Adipose tissue (tissue), 3 donors: ENCODE results near the gene TAF6L. TPM values are rescaled to one million over a fixed set of nuclear protein-coding genes. Genes with fewer than 3 reads are reported as not detected.
A peak's percentile ranks its signal among the peaks of the same experiment; 100 is the strongest.
"Not testable (repeated sequence)": the region's sequence is repeated elsewhere in the genome, so short reads cannot be mapped to it uniquely, and the experiment has no call there.

Source experiments
- H3K27ac ChIP-seq: one replicate; pipeline ENCODE4 v1.5.1; 2013; ENCODE audit warnings: low read depth, low read length
- WGBS, 3 donors: extraction: QIAGEN DNeasy Blood & Tissue Kit; methylation state at CpG; one replicate each; pipeline ENCODE4 v1.1.7; 2013; 5-methylcytosine and 5-hydroxymethylcytosine counted together
- polyA plus RNA-seq, 3 donors: library from polyadenylated mRNA; stranded (reverse); fragments of 200-250 nt; gene quantifications; one replicate each; pipeline ENCODE4 v1.2.3, GENCODE V29; 2013
- donor health status: healthy with polysubstance abuse.
- donor health status: Bipolar disorder and iron deficiency.
- donor health status: healthy.

Gene TAF6L
- polyA plus RNA-seq, 3 donors: 13.1 to 18.2 (median 14.7) TPM

DNA sequence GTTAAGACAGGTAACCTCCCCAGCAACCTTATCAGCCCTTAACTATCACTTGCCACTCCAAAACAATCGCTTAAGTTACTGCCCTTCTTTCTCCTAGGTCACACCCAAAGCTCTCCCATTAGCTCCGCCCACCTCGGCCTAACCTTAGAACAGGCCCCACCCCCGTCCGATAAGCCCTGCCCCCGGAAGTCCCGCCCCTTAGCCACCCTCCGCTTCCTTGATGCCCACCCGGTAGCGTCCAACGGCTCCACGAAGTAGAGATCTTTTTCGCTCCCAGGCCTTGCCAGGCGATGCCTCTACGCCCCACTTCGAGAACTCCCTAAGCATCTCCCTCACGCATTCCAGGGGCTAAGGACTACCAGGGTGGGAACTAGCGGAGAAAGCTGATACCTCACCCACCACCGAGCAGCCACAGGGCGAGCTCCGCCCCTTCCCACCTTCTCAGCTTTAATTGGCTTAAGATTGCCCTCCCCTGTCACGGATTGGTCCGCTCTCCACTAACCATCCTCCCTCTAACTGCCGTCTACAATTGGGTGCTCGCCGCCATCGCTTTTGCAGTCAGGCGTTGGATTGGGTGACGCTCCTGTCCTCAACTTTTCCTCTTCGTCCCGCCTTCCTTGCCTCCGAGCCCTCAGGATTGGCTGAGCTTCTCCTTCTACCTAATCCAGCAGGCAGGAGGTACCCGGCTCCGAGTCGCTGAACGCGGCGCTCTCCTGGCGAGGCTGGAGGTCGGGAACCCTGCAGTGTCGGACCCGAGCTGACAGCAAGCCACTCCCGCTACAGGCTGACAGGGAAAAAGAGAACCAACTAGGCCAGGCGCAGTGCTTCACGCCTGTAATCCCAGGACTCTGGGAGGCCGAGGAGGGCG is 17.2 kb upstream of the TAF6L start, which contains the start of gene ZBTB3:
Gene ZBTB3 (minus strand): TSS at position 425 of the 868 bp plus-strand sequence. CDS start 496 bp downstream, outside the sequence.
- WGBS, 3 donors: 0 to 1% (median 1%) methylated on average over 45 to 47 of the region's 47 CpGs

DNA sequence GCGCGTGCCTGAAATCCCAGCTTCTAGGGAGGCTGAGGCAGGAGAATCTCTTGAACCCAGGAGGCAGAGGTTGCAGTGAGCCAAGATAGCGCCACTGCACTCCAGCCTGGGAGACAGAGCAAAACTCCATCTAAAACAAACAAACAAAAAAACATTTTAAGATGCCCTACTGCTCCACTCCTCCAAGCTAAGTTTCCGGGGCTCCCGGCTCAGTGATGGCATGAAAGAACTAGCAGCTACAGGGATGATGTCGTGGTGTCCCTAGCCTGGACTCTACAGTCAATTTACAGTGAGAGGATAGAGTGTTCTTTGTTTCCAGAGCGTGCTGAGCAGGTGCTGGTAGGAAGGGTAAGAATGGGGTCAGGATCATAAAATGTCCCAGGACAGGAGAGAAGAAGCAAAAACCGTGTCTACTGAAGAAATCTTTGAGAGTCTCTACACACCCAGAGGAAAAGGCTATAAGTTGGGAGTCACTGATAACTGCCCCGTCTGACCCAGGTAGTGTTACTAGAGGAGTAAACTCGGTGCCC is 16.0 kb upstream of the TAF6L start:
- WGBS, 3 donors: 73 to 87% (median 85%) methylated on average over 10 of the region's 10 CpGs
- no peak overlapping the region for H3K27ac ChIP-seq

More for the DNA sequence above, 17.2 kb upstream of the TAF6L start, which contains the start of gene ZBTB3:
- H3K27ac ChIP-seq: peak within 1 kb of the TSS; percentile 12

DNA sequence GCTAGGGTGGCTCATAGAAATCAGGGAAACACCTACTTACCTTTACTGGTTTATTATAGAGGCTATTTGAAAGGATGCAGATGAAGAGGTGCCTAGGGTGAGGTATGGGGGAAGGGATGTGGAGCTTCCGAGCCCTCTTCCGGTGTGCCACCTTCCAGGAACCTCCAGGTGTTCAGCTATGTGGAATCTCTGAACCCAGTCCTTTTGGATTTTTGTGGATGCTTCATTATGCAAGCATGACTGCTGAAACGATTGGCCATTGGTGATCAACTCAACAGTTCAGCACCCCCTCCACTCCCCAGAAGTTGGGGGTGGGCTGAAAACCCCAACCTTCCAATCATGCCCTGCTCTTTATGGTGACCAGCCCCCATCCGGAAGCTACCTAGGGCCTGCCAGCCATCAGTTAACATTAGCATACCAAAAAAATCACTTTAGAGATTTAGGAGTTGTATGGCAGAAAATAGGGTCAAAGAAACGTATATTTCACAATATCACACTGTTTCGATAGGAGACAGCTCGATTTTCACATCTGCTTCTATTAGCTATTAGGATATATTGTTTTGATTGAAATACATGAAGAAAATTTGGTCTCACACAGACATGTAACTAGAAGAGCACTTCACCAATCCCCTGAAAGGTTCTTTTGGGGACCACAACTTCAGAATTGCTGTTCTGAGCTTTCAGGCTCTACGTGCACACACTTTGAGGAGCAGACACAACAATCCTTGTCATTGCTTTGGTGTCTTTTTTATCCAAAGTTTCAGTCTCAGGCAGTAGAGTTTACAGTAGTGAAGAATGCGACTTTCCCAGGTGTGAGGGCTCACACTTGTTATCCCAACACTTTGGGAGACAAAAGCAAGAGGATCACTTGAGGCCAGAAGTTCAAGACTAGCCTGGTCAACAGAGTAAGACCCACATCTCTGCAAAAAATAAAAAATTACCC is 13.1 kb upstream of the TAF6L start:
- no peak overlapping the region for H3K27ac ChIP-seq
- WGBS, 3 donors: 63 to 71% (median 67%) methylated on average over 9 of the region's 9 CpGs

DNA sequence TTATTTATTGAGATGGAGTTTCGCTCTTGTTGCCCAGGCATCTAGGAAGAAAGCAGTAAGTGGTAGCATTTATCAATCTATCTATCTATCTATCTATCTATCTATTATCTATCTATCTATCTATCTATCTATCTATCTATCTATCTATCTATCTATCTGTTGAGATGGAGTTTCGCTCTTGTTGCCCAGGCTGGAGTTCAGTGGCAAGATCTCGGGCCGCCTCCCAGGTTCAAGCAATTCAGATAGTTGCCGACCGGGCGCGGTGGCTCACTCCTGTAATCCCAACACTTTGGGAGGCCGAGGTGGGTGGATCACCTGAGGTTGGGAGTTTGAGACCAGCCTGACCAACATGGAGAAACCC is 10.3 kb upstream of the TAF6L start:
- H3K27ac ChIP-seq: not testable (repeated sequence)
- 32 to 41% (median 38%) methylated on average over 9 of the region's 9 CpGs for WGBS, 3 donors

DNA sequence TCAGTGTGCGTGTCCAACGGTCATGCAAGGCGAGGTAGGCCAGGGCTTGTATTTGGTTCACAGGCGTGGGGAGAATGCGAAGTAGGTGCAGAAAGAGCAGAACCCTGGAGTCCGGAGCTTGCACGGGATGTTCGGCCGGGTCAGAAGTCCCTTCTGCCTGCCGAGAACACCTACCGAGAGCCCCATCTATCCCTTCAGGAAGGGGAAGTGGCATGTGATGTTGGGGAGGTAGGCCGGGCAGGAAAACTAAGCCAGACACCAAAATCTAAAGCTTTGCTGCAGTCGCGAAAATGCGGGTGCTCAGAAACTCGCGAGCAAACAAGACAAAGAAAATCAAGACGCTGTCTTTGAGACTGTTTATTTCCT is 435 bp upstream of the TAF6L start:
- WGBS, 3 donors: 1 to 2% (median 1%) methylated on average over 18 of the region's 18 CpGs

DNA sequence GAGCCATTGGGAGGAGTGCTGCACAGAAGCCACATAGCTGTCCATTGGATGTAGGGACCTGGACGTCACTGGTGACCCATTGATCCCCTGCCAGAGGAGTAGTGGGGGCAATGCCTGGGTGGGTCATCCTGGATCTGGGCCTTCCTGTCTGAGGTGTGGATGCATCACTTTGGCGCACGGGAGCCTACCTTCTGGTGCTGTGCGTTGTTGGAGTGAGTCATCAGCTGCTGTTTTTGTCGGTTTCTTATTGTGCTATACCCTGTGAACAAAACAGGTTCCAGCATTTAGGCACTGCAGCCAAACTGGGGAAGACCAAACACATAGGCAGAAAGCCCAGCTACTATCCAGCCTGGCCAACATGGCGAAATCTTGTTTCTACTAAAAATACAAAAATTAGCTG is 3.2 kb downstream of the TAF6L start:
- H3K27ac ChIP-seq: no peak overlapping the region
- 86 to 91% (median 89%) methylated on average over 6 of the region's 6 CpGs for WGBS, 3 donors

More for the DNA sequence above, 435 bp upstream of the TAF6L start:
- H3K27ac ChIP-seq: no peak overlapping the region

DNA sequence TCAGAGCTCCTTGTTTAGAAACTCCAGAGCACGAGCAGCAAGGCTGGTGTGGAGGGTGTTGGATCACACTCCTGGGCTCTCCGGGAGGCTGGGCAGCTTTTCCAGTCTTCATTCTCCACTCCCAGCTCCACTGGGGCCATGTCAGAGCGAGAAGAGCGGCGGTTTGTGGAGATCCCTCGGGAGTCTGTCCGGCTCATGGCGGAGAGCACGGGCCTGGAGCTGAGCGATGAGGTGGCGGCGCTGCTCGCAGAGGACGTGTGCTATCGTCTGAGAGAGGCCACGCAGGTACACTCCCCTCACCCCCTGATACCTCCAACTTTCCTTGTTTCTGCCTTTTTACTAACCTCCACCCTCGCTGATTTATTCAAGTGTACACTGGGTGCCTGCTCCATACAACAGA is 4.5 kb downstream of the TAF6L start:
- H3K27ac ChIP-seq: no peak overlapping the region
- WGBS, 3 donors: 93 to 94% (median 93%) methylated on average over 17 of the region's 17 CpGs

DNA sequence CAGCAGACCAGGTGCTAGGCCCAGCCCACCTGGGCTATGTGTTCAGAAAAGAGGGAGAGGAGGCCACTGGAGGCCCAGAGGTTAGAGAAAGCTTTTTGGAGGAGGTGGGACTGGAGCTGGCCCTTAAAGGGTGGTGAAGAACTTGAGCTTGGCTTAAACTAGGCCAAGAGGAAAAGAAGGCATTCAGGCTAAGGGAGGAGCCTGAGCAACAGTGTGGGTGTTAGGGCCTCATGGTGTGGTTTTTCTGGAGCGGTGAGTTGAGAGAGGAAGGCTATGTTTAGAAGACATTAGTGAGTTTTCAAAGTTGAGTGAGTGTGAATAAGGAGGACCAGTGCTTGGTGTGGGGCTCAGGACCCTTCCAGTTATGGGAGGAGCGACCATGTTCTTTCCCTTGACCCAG is 6.2 kb downstream of the TAF6L start:
- WGBS, 3 donors: 86 to 97% (median 93%) methylated on average over 2 of the region's 2 CpGs

DNA sequence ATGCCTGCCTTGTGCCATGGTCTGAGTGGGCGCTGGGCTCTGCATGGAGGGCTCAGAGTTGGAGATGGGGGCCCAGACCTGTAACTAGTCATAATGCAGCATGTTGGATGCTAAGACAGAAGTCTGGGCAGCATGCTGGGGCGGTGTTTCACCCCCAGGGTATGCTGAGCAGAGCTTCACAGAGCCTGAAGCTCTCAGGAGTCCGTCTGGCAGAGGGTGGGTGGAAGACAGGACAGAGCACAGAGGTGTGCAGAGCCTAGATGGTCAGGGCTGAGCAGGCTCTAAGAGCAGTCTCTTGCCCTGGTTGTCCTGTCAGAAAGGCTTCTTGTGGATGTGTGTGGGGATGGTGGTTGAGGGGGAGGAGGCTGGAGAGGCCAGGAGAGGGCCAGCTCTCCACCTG is 7.2 kb downstream of the TAF6L start:
- 94 to 96% (median 95%) methylated on average over 3 of the region's 3 CpGs for WGBS, 3 donors
- no peak overlapping the region for H3K27ac ChIP-seq

More for the DNA sequence above, 6.2 kb downstream of the TAF6L start:
- no peak overlapping the region for H3K27ac ChIP-seq

DNA sequence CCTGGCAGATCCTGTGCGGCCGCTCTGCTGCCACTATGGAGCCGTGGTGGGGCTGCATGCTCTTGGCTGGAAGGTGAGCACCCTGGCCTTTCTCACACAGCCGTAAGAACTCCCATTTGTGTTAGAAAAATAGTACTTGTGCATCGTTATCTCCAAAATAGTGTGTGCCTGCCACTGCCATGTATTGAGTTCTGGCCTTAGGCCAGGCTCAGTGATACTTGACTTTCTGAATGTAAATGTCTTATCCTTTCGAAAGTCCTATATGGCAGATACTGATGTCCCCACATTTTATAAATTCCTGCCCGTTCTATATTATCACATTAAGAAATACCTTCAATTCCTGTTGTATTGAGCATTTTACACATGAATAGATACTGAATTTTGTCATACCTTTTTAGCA is 11.6 kb downstream of the TAF6L start:
- WGBS, 3 donors: 91 to 95% (median 94%) methylated on average over 7 of the region's 7 CpGs
- H3K27ac ChIP-seq: no peak overlapping the region

DNA sequence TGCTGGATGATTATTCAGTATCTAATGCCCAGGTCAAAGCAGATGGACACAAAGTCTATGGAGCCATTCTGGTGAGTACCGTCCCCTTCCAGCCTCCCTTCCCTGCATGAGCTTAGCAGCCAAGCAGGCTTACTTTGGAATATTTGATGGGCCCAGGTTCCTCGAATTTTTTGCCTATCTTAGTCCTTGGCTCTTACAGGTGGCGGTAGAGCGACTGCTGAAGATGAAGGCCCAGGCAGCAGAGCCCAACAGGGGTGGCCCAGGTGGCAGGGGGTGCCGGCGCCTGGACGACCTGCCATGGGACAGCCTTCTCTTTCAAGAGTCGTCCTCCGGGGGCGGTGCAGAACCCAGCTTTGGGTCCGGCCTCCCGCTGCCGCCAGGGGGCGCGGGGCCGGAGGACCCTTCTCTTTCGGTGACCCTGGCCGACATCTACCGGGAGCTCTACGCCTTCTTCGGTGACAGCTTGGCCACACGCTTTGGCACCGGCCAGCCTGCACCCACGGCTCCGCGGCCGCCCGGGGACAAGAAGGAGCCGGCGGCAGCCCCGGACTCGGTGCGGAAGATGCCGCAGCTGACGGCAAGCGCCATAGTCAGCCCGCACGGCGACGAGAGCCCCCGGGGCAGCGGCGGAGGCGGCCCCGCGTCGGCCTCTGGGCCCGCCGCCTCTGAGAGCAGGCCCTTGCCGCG is 15.3 kb downstream of the TAF6L start:
- 1 to 2% (median 1%) methylated on average over 50 to 51 of the region's 51 CpGs for WGBS, 3 donors
- H3K27ac ChIP-seq: peak overlapping the region; percentile 58

DNA sequence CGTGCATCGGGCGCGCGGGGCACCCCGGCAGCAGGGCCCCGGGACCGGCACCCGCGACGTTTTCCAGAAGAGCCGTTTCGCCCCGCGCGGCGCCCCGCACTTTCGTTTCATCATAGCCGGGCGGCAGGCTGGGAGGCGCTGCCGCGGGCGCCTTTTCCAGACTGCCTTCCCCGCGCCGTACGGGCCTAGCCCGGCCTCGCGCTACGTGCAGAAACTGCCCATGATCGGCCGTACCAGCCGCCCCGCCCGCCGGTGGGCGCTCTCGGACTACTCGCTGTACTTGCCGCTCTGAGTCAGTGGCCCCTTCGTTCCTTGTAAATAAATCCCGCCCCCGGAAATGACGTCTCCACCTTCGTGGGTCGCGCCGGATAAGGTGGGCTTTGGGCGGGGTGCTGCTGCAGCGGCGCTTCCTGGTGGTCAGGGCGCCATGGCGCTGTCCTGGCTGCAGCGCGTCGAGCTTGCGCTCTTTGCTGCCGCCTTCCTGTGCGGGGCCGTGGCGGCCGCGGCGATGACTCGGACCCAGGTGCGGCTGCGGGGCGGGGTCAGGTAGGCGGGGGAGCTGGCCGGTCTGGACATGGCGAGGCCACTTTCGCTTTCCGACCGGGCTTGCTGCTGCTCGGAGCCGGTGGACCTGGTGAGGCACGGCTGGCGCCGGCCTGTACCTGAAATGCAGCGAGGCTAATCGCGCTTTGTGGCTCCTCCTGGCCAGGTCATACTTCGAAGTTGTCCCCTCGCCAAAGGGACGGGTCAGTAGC is 16.0 kb downstream of the TAF6L start, which contains the start of gene TMEM179B:
Gene TMEM179B (plus strand): TSS at position 398 of the 755 bp plus-strand sequence. CDS start 30 bp downstream, at position 428.
- peak within 1 kb of the TSS; percentile 58 for H3K27ac ChIP-seq
- WGBS, 3 donors: 0 to 1% (median 0%) methylated on average over 87 to 88 of the region's 88 CpGs

DNA sequence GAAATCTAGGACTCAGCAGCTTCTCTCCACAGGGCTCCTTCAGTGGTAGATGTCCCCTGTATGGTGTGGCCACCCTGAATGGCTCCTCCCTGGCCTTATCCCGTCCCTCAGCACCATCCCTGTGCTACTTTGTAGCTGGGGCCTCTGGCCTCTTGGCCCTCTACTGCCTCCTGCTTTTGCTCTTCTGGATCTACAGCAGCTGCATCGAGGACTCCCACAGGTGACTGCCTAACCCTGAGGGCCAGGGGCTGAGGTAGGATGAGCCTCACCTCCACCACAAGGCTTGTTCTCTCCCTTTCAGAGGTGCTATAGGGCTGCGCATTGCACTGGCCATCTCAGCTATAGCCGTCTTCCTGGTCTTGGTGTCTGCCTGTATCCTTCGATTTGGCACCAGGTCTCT is 17.8 kb downstream of the TAF6L start:
- no peak overlapping the region for H3K27ac ChIP-seq
- 65 to 79% (median 77%) methylated on average over 5 of the region's 5 CpGs for WGBS, 3 donors

DNA sequence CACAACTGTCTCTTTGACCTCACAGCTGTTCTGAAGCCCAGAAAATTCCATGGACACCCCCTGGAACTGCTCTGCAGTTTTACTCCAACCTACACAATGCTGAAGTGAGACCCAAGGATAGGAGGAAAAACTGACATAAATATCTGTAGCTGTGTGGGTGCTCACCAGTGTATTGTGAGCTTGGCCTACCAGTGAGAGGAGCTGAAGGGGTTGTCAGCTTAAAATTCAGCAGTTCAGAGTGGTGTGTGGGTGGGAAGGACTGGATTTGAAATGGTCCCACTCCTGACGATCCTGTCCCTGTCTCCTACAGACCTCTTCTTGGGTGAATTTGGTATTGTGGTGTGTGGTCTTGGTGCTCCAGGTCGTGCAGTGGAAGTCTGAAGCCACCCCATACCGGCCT is 18.4 kb downstream of the TAF6L start:
- 64 to 68% (median 65%) methylated on average over 3 of the region's 3 CpGs for WGBS, 3 donors
- no peak overlapping the region for H3K27ac ChIP-seq

DNA sequence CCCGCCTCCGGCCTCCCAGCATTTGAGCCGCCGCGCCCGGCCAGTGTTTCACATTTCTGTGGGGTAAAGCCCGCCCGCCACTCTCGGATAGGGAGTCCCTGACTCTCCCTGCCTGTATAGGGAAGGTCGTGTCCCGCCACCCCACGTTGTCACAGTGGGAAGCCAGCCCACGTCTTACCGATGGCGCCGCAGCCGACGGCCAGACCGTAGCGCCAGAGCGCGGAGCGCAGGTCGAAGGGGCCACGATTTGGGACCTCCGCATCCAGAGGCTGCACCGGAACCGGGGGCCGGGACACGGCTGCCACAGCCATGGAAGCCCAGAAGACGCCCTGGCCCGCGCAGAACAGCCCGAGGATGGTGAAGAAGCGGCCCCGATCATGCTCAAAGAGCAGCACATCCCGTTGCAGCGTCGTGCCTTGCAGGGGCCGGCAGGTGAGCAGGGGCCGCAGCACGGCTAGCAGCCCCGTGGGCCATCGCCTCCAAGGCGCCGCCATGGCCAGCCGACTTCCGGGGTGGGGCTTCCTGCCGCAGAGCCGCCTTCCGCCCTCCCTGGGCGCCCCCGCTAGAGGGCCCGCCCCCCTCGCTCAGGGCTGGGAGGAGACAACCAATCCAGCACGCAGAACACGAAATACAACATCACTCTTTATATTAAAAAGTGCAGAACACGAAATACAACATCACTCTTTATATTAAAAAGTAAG is 20.5 kb downstream of the TAF6L start, which contains the start of gene TMEM223:
Gene TMEM223 (minus strand): TSS at position 506 of the 701 bp plus-strand sequence. CDS start 12 bp downstream, at position 494.
- WGBS, 3 donors: 0% methylated on average over 57 to 58 of the region's 58 CpGs
- no peak within 1 kb of the TSS for H3K27ac ChIP-seq

DNA sequence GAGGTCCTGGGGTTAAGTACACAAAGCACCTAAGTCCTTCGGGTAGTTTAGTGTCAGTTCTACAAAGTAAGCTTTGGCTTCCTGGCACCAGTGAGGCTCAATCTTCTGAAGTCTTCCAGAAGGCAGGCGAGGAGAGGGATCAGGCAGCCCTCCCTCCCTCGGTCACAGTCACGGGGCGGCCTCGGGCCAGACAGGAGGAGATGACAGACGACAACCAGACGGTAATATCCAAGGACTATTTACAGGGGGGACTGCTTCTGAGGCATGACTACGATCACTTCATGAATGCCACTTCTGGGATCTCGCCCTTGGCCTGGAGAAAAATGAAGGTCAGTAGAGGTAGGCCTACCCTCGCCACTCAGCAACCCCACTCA is 21.0 kb downstream of the TAF6L start:
- no peak overlapping the region for H3K27ac ChIP-seq
- 23 to 33% (median 28%) methylated on average over 11 of the region's 11 CpGs for WGBS, 3 donors
